ENCODE results near the gene LINGO1.

GRCh38 chr15:77602800-77603199 is 29.9 kb downstream of the LINGO1 start:
- TF ChIP-seq CTCF (IDR thresholded peaks at IDR 0.05) (no peak), POLR2A (IDR thresholded peaks at IDR 0.05) (no peak)

Data from right lobe of liver (tissue), 4 donors.